Transverse colon (tissue), 4 donors: ENCODE measurements around the gene TAP1.

ENCODE experiments used
- POLR2A ChIP-seq: fragments of 450-650 bp; IDR thresholded peaks from one replicate; pipeline ENCODE4 v1.6.1; 2016; ENCODE audit warnings: antibody characterized with exemption, mild to moderate bottlenecking, moderate library complexity
- POLR2AphosphoS5 ChIP-seq, 3 donors: sonication (generic); formaldehyde crosslinking; IDR thresholded peaks; one replicate each; pipeline ENCODE4 v1.6.1; 2016; ENCODE audit warnings: antibody characterized with exemption in 3 of 3
- TF ChIP-seq, protein P1 (sequence below), 5 experiments: fragments of 200-600 bp in 3 of 5; fragments of 450-650 bp in 2 of 5; sonication (generic) in 3 of 5; IDR thresholded peaks; 1 replicate in 2 of 5; 2 replicates in 3 of 5; pipeline ENCODE4 v1.5.1; 2016 to 2017; ENCODE audit warnings: antibody characterized with exemption in 5 of 5, inconsistent platforms in 3 of 5, mild to moderate bottlenecking in 2 of 5, moderate library complexity in 1 of 5

DNA sequence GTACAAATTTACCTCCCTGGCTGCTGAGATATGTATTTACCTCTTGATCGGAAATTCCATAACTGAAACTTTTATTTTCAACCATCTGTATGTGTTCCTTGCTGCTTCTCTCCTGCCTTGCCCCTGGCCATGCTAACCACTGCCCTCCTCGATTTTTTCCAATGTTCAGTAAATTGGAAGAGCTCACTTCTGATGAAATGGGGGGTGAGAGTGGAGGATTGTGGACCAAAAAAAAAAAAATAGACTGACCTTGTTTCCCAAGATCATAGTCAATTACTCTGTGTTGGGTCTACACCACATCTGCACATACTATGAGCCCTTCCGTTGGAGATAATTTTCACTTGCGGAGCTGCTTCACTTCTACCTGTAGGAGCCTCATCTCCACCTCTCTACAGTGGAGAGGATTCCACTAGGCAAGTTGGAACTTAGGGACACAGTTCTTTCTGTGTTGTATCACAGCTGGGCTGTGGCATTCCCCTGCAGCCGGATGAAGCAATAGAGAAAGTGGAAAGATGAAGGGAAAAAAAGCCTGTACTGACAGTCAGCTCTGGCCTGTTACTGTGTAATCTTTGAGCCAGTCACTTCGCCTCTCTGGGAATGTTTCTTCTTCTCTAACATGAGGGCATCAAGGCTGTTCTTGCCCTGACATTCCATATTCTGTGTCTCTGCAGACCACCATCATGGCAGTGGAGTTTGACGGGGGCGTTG, 2.1 kb upstream of the TAP1 start:
- TF ChIP-seq, protein P1, sequence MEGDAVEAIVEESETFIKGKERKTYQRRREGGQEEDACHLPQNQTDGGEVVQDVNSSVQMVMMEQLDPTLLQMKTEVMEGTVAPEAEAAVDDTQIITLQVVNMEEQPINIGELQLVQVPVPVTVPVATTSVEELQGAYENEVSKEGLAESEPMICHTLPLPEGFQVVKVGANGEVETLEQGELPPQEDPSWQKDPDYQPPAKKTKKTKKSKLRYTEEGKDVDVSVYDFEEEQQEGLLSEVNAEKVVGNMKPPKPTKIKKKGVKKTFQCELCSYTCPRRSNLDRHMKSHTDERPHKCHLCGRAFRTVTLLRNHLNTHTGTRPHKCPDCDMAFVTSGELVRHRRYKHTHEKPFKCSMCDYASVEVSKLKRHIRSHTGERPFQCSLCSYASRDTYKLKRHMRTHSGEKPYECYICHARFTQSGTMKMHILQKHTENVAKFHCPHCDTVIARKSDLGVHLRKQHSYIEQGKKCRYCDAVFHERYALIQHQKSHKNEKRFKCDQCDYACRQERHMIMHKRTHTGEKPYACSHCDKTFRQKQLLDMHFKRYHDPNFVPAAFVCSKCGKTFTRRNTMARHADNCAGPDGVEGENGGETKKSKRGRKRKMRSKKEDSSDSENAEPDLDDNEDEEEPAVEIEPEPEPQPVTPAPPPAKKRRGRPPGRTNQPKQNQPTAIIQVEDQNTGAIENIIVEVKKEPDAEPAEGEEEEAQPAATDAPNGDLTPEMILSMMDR (IDR thresholded peaks at IDR 0.05) = no peak
- no peak for TF ChIP-seq POLR2A
- no peak for TF ChIP-seq POLR2AphosphoS5 (IDR thresholded peaks at IDR 0.05)
